GM12864 (cell line): ENCODE results near the gene ABCG4.
"Not testable (repeated sequence)": the region's sequence is repeated elsewhere in the genome, so short reads cannot be mapped to it uniquely, and the experiment has no call there.

Experiments used
- DNase-seq: peaks from one replicate; pipeline ENCODE4 v3.0.0-alpha.2; 2011; ENCODE audit warnings: low read depth
- H3K4me3 ChIP-seq: 2 replicates; pipeline ENCODE4 v1.5.1; 2011; ENCODE audit warnings: mild to moderate bottlenecking, low read depth, low read length, control low read depth
- CTCF ChIP-seq: IDR thresholded peaks from 2 replicates; pipeline ENCODE4 v1.5.1; 2011; ENCODE audit warnings: low read depth, mild to moderate bottlenecking, moderate library complexity, low read length, control low read depth, inconsistent platforms; ENCODE audit errors: missing control alignments

ABCG4 gene

GRCh38 chr11:119121811-119122124 is 27.1 kb upstream of the ABCG4 start:
- TF ChIP-seq CTCF = no peak
- DNase-seq = no peak
- peak overlapping the region; percentile 81 for H3K4me3 ChIP-seq

GRCh38 chr11:119125821-119126220 is 23.0 kb upstream of the ABCG4 start:
- TF ChIP-seq CTCF = no peak
- H3K4me3 ChIP-seq = no peak overlapping the region
- no peak for DNase-seq

GRCh38 chr11:119126675-119127268 is 22.1 kb upstream of the ABCG4 start:
- no peak for DNase-seq
- no peak for TF ChIP-seq CTCF

GRCh38 chr11:119130662-119131061 is 18.2 kb upstream of the ABCG4 start:
- no peak overlapping the region for H3K4me3 ChIP-seq
- no peak for TF ChIP-seq CTCF
- DNase-seq = no peak

More at GRCh38 chr11:119126675-119127268, 22.1 kb upstream of the ABCG4 start:
- H3K4me3 ChIP-seq = no peak overlapping the region

GRCh38 chr11:119134389-119134978 is 14.4 kb upstream of the ABCG4 start:
- H3K4me3 ChIP-seq = no peak overlapping the region
- DNase-seq = no peak
- peak; percentile 78 for TF ChIP-seq CTCF

GRCh38 chr11:119139276-119139675 is 9.6 kb upstream of the ABCG4 start:
- DNase-seq, H3K4me3 ChIP-seq: not testable (repeated sequence)

- DNase-seq = no peak
- TF ChIP-seq CTCF = peak; percentile 67
- H3K4me3 ChIP-seq = no peak overlapping the region
Measured at GRCh38 chr11:119144825-119145486, 3.9 kb upstream of the ABCG4 start.
